NAMALWA (cell line): ENCODE data around the gene TEDC2.

Experiments used
- DNase-seq: peaks from one replicate; pipeline ENCODE4 v3.0.0-alpha.2; 2015; ENCODE audit warnings: low spot score

Gene TEDC2

GRCh38 chr16:2466667-2467527 lies 7.0 kb downstream of the TEDC2 start:
- DNase-seq: peak; percentile 61

GRCh38 chr16:2467528-2468232 lies 7.8 kb downstream of the TEDC2 start:
- DNase-seq: peak; percentile 72

GRCh38 chr16:2468233-2468724 lies 8.4 kb downstream of the TEDC2 start:
- peak; percentile 82 for DNase-seq

- peak; percentile 95 for DNase-seq
Measured at GRCh38 chr16:2468725-2469398, 9.0 kb downstream of the TEDC2 start.

- peak; percentile 62 for DNase-seq
Measured at GRCh38 chr16:2469399-2470233, 9.7 kb downstream of the TEDC2 start.

GRCh38 chr16:2470234-2470601 lies 10.3 kb downstream of the TEDC2 start:
- DNase-seq: no peak

GRCh38 chr16:2470603-2471015 lies 10.7 kb downstream of the TEDC2 start:
- DNase-seq: peak; percentile 78

- peak; percentile 46 for DNase-seq
Measured at GRCh38 chr16:2471016-2471652, 11.2 kb downstream of the TEDC2 start, which contains the start of gene NTN3. NTN3 (plus strand) TSS chr16:2471297; CDS start chr16:2471702, 405 bp downstream.

GRCh38 chr16:2471653-2472487 lies 12.0 kb downstream of the TEDC2 start:
- DNase-seq: peak; percentile 43

GRCh38 chr16:2472488-2472864 lies 12.6 kb downstream of the TEDC2 start:
- no peak for DNase-seq

- no peak for DNase-seq
Measured at GRCh38 chr16:2472885-2473445, 13.1 kb downstream of the TEDC2 start.

- peak; percentile 55 for DNase-seq
Measured at GRCh38 chr16:2473446-2473926, 13.6 kb downstream of the TEDC2 start.

- DNase-seq: peak; percentile 70
Measured at GRCh38 chr16:2473999-2474876, 14.3 kb downstream of the TEDC2 start.

GRCh38 chr16:2474877-2475412 lies 15.0 kb downstream of the TEDC2 start, which contains the start of gene TBC1D24:
TBC1D24 (plus strand) TSS chr16:2475127; CDS start chr16:2496149, 21,022 bp downstream.
- DNase-seq: peak; percentile 89

GRCh38 chr16:2475413-2476344 lies 15.8 kb downstream of the TEDC2 start:
- DNase-seq: peak; percentile 72

- DNase-seq: no peak
Measured at GRCh38 chr16:2476345-2476720, 16.4 kb downstream of the TEDC2 start.

GRCh38 chr16:2476741-2477140 lies 16.8 kb downstream of the TEDC2 start:
- no peak for DNase-seq
